HG03060 (cell line): Measurements from ENCODE around the gene KCNQ1OT1.

Experiments
- ATAC-seq: cut with Tn5 transposase; IDR thresholded peaks from one replicate; pipeline ENCODE4 v1.9.1; 2021; ENCODE audit warnings: low read depth, moderate number of reproducible peaks; ENCODE audit not compliant: unreplicated experiment

The KCNQ1OT1 gene

DNA sequence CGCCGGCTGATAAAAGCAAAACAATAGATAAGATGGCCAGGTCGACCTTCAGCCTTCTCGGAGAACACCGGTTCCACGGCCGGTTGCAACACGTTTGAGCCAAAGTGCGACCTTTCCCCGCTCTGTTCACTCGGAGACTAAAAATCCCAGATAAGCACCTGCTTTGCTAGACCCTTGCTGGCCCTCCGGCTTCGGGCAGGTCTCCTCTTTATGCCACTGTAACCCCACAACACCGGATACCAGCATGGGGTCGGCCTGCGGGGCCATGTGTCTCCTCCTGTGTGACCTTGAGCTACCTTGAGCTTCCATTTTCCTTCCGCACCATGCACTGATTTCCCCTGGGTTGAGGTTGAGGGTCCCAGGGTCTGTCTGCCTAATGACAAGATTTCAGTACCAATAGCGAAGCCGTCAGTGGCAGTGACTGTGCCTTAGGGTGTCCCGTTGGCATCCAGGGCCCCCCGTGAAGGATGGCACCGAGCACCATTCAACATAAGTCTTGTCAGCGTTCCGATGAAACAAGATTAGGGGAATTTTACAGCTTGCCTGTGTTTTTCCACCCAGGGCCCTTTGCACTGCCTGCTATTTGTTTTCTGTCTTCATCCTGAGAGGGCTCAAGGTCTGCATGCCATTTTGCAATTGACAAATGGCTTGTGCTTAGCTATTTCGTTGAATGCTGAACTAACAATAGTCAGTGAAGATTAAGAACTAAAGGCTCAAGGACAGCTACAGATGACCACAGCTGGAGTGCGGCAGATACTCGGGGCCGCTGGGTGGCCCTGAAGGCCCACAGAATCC lies 136.4 kb downstream of the KCNQ1OT1 start:
- no peak for ATAC-seq

DNA sequence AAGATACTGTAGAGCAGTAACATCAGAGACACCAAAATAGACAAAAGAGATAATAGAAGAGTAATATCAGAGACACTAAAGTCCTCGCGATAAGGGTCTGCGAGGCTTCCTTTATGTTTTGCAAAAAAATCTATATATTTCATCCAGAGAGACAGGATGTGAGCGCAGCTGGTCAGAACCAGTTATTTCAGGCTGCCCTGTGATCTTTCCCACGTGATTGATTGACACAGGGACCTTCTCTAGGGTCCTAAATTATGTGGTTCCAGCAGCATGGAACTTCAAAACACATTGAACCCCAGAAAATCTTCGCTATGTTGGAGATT lies 136.9 kb downstream of the KCNQ1OT1 start:
- ATAC-seq: no peak

GRCh38 chr11:2561696-2562581 lies 137.9 kb downstream of the KCNQ1OT1 start:
- ATAC-seq: no peak

DNA sequence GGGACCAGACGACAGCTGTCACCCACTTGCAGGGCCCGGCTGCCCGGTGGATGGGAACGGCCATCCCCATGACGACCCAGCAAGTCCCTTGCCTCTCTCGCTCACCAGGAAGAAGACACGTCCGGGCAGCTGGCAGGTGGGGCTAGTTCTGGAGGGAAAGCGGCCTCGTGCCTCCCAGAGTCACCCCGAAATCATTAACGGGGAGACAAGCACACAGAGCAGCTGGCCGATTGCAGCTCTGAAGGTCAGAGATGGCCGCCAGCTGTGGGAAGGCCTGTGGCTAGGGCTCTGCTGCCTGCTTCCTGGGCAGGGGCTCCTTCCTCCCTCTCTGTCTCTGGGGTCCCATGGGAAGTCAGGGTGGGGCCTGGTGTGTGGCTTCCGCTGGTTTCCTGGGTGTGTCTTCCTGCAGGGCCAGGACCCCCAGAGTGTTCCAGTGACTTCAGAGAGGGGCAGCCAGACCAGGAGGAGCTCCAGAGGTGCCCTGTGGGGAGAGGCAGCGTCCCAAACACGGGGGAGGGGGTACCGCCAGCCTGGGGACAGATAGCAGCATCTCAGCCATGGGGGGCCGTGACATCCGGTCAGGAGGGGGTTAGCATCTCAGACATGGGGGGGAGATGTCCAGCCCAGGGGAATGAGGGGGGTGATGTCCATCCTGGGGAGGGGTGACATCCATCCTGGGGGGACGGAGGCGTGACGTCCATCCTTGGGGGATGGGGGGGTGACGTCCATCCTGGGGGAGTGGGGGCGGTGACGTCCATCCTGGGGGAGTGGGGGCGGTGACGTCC lies 140.1 kb downstream of the KCNQ1OT1 start:
- no peak for ATAC-seq

GRCh38 chr11:2558861-2559526 lies 140.8 kb downstream of the KCNQ1OT1 start:
- ATAC-seq: no peak

- no peak for ATAC-seq
These were observed 141.4 kb downstream of the KCNQ1OT1 start for GRCh38 chr11:2558397-2558796.
